ENCODE measurements around the gene NUDT16L1. TPM values are rescaled to one million over a fixed set of nuclear protein-coding genes. Genes with fewer than 3 reads are reported as not detected.

The NUDT16L1 gene
- polyA plus RNA-seq, 3 donors = 40.0 to 62.7 (median 41.1) TPM

- Histone ChIP-seq H3K4me2 (replicated peaks; ENCODE audit: extremely low read depth, low read length, poor library complexity, severe bottlenecking) (no peak overlapping the region), H3K9ac (ENCODE audit: insufficient read depth, low read length, poor library complexity, severe bottlenecking) (no peak overlapping the region), H4K20me1 (ENCODE audit: insufficient read depth, low read length) (no peaks in the 10 kb centered on the region), H2AFZ (ENCODE audit: insufficient read depth, low read depth, low read length, poor library complexity, severe bottlenecking) (no peak overlapping the region), H3K36me3 (replicated peaks in 1 of 2; ENCODE audit: control insufficient read depth in 1 of 2, insufficient read depth in 2 of 2, low read length in 2 of 2) (peaks cover 48 to 82% of the 10 kb centered on the region in 2 donors), H3K9me3 (replicated peaks in 1 of 2; ENCODE audit: control insufficient read depth in 1 of 2, insufficient read depth in 1 of 2, low read length in 2 of 2) (no peaks in the 10 kb centered on the region), H3K4me3 (replicated peaks in 1 of 3; ENCODE audit: low read depth in 2 of 3, low read length in 3 of 3) (no peak overlapping the region), H3K27ac (ENCODE audit: low read depth in 1 of 2, low read length in 2 of 2) (no peak overlapping the region), H3K27me3 (ENCODE audit: control insufficient read depth in 2 of 2, insufficient read depth in 2 of 2, low read length in 2 of 2) (no peaks in the 10 kb centered on the region), H3K4me1 (ENCODE audit: control insufficient read depth in 1 of 2, insufficient read depth in 2 of 2, low read length in 2 of 2) (no peaks in the 10 kb centered on the region), H3K79me2 (ENCODE audit: insufficient read depth, low read length) (no peaks in the 10 kb centered on the region)
- H3K9me3 Mint-ChIP-seq = no peaks in the 10 kb centered on the region
- no peak for DNase-seq
- H3K4me3 Mint-ChIP-seq = no peak overlapping the region
- peaks cover 48 to 85% of the 10 kb centered on the region in 2 donors for H3K36me3 Mint-ChIP-seq
- peaks cover 0 to 2% (median 0%) of the 10 kb centered on the region in 3 donors for H3K27me3 Mint-ChIP-seq (ENCODE audit: low read depth in 3 of 3)
- TF ChIP-seq CTCF (IDR thresholded peaks at IDR 0.05) = no peak
- WGBS (ENCODE audit: insufficient coverage) = 100% methylated on average over 1 of the region's 7 CpGs
- H3K4me1 Mint-ChIP-seq = no peaks in the 10 kb centered on the region
- H3K27ac Mint-ChIP-seq = no peak overlapping the region
- intact Hi-C loops (cut with micrococcal nuclease) = no loop called here
Observed at GRCh38 chr16:4702466-4702808, 9.1 kb downstream of the NUDT16L1 start.

- 53% methylated on average over 5 of the region's 7 CpGs for WGBS (ENCODE audit: insufficient coverage)
- Mint-ChIP-seq H3K9me3 (no peaks in the 10 kb centered on the region), H3K4me1 (no peaks in the 10 kb centered on the region), H3K27ac (peak overlapping the region in 1 of 7 donors; percentile 33), H3K27me3 (ENCODE audit: low read depth in 3 of 3) (peaks cover 0 to 2% (median 0%) of the 10 kb centered on the region in 3 donors), H3K4me3 (no peak overlapping the region), H3K36me3 (peaks cover 48 to 87% of the 10 kb centered on the region in 2 donors)
- no peak for TF ChIP-seq CTCF (IDR thresholded peaks at IDR 0.05)
- H3K4me3 ChIP-seq (replicated peaks in 1 of 3; ENCODE audit: low read depth in 2 of 3, low read length in 3 of 3) = no peak overlapping the region
- no peaks in the 10 kb centered on the region for H3K4me1 ChIP-seq (ENCODE audit: control insufficient read depth in 1 of 2, insufficient read depth in 2 of 2, low read length in 2 of 2)
- H2AFZ ChIP-seq (ENCODE audit: insufficient read depth, low read depth, low read length, poor library complexity, severe bottlenecking) = no peak overlapping the region
- peaks cover 39 to 73% of the 10 kb centered on the region in 2 donors for H3K36me3 ChIP-seq (replicated peaks in 1 of 2; ENCODE audit: control insufficient read depth in 1 of 2, insufficient read depth in 2 of 2, low read length in 2 of 2)
- no peak overlapping the region for H3K27ac ChIP-seq (ENCODE audit: low read depth in 1 of 2, low read length in 2 of 2)
- no peaks in the 10 kb centered on the region for H4K20me1 ChIP-seq (ENCODE audit: insufficient read depth, low read length)
- H3K79me2 ChIP-seq (ENCODE audit: insufficient read depth, low read length) = no peaks in the 10 kb centered on the region
- H3K27me3 ChIP-seq (ENCODE audit: control insufficient read depth in 2 of 2, insufficient read depth in 2 of 2, low read length in 2 of 2) = no peaks in the 10 kb centered on the region
- H3K9me3 ChIP-seq (replicated peaks in 1 of 2; ENCODE audit: control insufficient read depth in 1 of 2, insufficient read depth in 1 of 2, low read length in 2 of 2) = no peaks in the 10 kb centered on the region
- intact Hi-C loops (cut with micrococcal nuclease) = no loop called here
- H3K4me2 ChIP-seq (replicated peaks; ENCODE audit: extremely low read depth, low read length, poor library complexity, severe bottlenecking) = no peak overlapping the region
- H3K9ac ChIP-seq (ENCODE audit: insufficient read depth, low read length, poor library complexity, severe bottlenecking) = no peak overlapping the region
- no peak for DNase-seq
Observed at GRCh38 chr16:4703906-4704305, 10.5 kb downstream of the NUDT16L1 start.
